SH-SY5Y (cell line): ENCODE results near the gene OR6C6.

ENCODE experiments used
- GATA2 ChIP-seq: IDR thresholded peaks from 2 replicates; pipeline ENCODE4 v1.6.1; 2011; ENCODE audit warnings: mild to moderate bottlenecking, low read depth, low read length
- GATA3 ChIP-seq: IDR thresholded peaks from 2 replicates; pipeline ENCODE4 v1.6.1; 2011; ENCODE audit warnings: low read depth, mild to moderate bottlenecking, low read length, moderate library complexity

DNA sequence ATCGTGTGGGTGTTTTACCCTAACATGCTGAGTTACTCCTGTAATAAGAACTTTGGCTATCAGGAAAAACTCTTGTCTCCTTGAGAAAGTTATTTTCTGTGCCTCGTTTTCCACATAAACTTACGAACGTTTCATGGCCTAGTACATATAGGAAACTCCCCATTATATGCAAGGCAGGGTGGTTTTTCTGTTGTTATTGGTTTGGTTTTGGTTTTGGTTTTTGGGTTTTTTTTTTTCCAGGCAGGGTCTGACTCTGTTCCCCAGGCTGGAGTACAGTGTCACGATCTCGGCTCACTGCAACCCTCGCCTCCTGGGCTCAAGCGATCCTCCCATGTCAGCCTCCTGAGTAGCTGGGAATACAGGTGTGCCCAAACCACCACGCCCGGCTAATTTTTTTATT lies 39.6 kb upstream of the OR6C6 start:
- TF ChIP-seq GATA2 (no peak), GATA3 (no peak)
